Effector memory CD8-positive, alpha-beta T cell (primary cell): ENCODE results near the gene FRMD5.
A peak's percentile ranks its signal among the peaks of the same experiment; 100 is the strongest.
"Not testable (repeated sequence)": the region's sequence is repeated elsewhere in the genome, so short reads cannot be mapped to it uniquely, and the experiment has no call there.

Source experiments
- ATAC-seq: fragments of 150-1000 bp; cut with Tn5 transposase; replicated peaks from 2 replicates; pipeline ENCODE4 v1.10.0; 2021; ENCODE audit warnings: mild to moderate bottlenecking, moderate library complexity
- DNase-seq, 3 experiments: peaks; one replicate each; pipeline ENCODE4 v3.0.0; 2021
- H3K27ac Mint-ChIP-seq, 2 donors: one replicate each; pipeline ENCODE4 v1.8.0; 2022; ENCODE audit warnings: mild to moderate bottlenecking in 2 of 2, mixed read lengths in 2 of 2, moderate library complexity in 2 of 2
- H3K27me3 Mint-ChIP-seq, 2 donors: one replicate each; pipeline ENCODE4 v1.8.0; 2022; ENCODE audit warnings: mixed read lengths in 2 of 2
- H3K36me3 Mint-ChIP-seq: one replicate; pipeline ENCODE4 v1.8.0; 2022; ENCODE audit warnings: mild to moderate bottlenecking, moderate library complexity, mixed read lengths; ENCODE audit not compliant: insufficient read depth
- H3K4me1 Mint-ChIP-seq, 2 donors: one replicate each; pipeline ENCODE4 v1.8.0; 2022; ENCODE audit warnings: low read depth in 2 of 2, mixed read lengths in 2 of 2
- H3K4me3 Mint-ChIP-seq, 2 donors: one replicate each; pipeline ENCODE4 v1.8.0; 2022; ENCODE audit warnings: mild to moderate bottlenecking in 2 of 2, mixed read lengths in 2 of 2, moderate library complexity in 2 of 2
- H3K9me3 Mint-ChIP-seq, 2 donors: one replicate each; pipeline ENCODE4 v1.8.0; 2022; ENCODE audit warnings: mixed read lengths in 2 of 2
- total RNA-seq, 9 experiments: gene quantifications; one replicate each; lab custom pipeline; 2026; lab: John Stamatoyannopoulos, UW

The FRMD5 gene
- 0 to 0.60 (median 0.12) reads per million in 9 experiments for total RNA-seq

- peaks cover 71 to 87% of the 10 kb centered on the region in 2 donors for H3K27me3 Mint-ChIP-seq
- peak; percentile 71 to 74 (median 73) for DNase-seq
Measured at GRCh38 chr15:44195151-44195740, at the start of gene FRMD5. FRMD5 (minus strand) TSS chr15:44195271.

GRCh38 chr15:44243829-44244228 lies 48.8 kb upstream of the FRMD5 start:
- Mint-ChIP-seq H3K36me3 (no peaks in the 10 kb centered on the region), H3K27ac (no peak overlapping the region), H3K4me3 (no peak overlapping the region), H3K4me1 (no peaks in the 10 kb centered on the region), H3K27me3 (peaks cover 7 to 27% of the 10 kb centered on the region in 2 donors), H3K9me3 (no peaks in the 10 kb centered on the region)
- ATAC-seq = no peak
- DNase-seq = no peak

More at GRCh38 chr15:44195151-44195740, at the start of gene FRMD5:
- Mint-ChIP-seq H3K9me3 (no peaks in the 10 kb centered on the region), H3K36me3 (peaks cover 6% of the 10 kb centered on the region), H3K4me1 (peaks cover 8 to 17% of the 10 kb centered on the region in 2 donors), H3K4me3 (peak within 1 kb of the TSS; percentile 84 to 88), H3K27ac (peak within 1 kb of the TSS in 1 of 2 donors; percentile 84)
- peak; percentile 93 for ATAC-seq

- H3K27ac Mint-ChIP-seq = no peak overlapping the region
- no peak for DNase-seq
- H3K4me3 Mint-ChIP-seq = no peak overlapping the region
- H3K36me3 Mint-ChIP-seq = no peaks in the 10 kb centered on the region
- ATAC-seq = no peak
- no peaks in the 10 kb centered on the region for H3K9me3 Mint-ChIP-seq
- H3K4me1 Mint-ChIP-seq = no peaks in the 10 kb centered on the region
- H3K27me3 Mint-ChIP-seq = peaks cover 14 to 24% of the 10 kb centered on the region in 2 donors
Measured at GRCh38 chr15:44243141-44243540, 48.1 kb upstream of the FRMD5 start.

- Mint-ChIP-seq H3K4me3 (no peak overlapping the region), H3K27me3 (peaks cover 9 to 19% of the 10 kb centered on the region in 2 donors), H3K9me3 (no peaks in the 10 kb centered on the region), H3K27ac (no peak overlapping the region), H3K4me1 (no peaks in the 10 kb centered on the region), H3K36me3 (no peaks in the 10 kb centered on the region)
- ATAC-seq (no peak), DNase-seq (no peak)
Measured at GRCh38 chr15:44231842-44232241, 36.8 kb upstream of the FRMD5 start.

- ATAC-seq, H3K27ac Mint-ChIP-seq, H3K4me3 Mint-ChIP-seq, H3K9me3 Mint-ChIP-seq, H3K36me3 Mint-ChIP-seq, H3K4me1 Mint-ChIP-seq, DNase-seq: not testable (repeated sequence)
- peaks cover 14 to 39% of the 10 kb centered on the region in 2 donors for H3K27me3 Mint-ChIP-seq
Measured at GRCh38 chr15:44229301-44229700, 34.2 kb upstream of the FRMD5 start.

GRCh38 chr15:44227584-44227983 lies 32.5 kb upstream of the FRMD5 start:
- no peaks in the 10 kb centered on the region for H3K9me3 Mint-ChIP-seq
- ATAC-seq (no peak), DNase-seq (no peak)
- no peak overlapping the region for H3K27ac Mint-ChIP-seq
- no peak overlapping the region for H3K4me3 Mint-ChIP-seq
- no peaks in the 10 kb centered on the region for H3K36me3 Mint-ChIP-seq
- peaks cover 20 to 45% of the 10 kb centered on the region in 2 donors for H3K27me3 Mint-ChIP-seq
- no peaks in the 10 kb centered on the region for H3K4me1 Mint-ChIP-seq

- not testable (repeated sequence) for ATAC-seq, H3K4me1 Mint-ChIP-seq
- peaks cover 20 to 45% of the 10 kb centered on the region in 2 donors for H3K27me3 Mint-ChIP-seq
Measured at GRCh38 chr15:44227001-44227400, 31.9 kb upstream of the FRMD5 start.

GRCh38 chr15:44222478-44222877 lies 27.4 kb upstream of the FRMD5 start:
- Mint-ChIP-seq H3K27me3 (peaks cover 30 to 63% of the 10 kb centered on the region in 2 donors), H3K27ac (no peak overlapping the region), H3K4me1 (peaks cover 0 to 3% of the 10 kb centered on the region in 2 donors), H3K4me3 (no peak overlapping the region), H3K36me3 (no peaks in the 10 kb centered on the region), H3K9me3 (no peaks in the 10 kb centered on the region)
- ATAC-seq (no peak), DNase-seq (no peak)

More at GRCh38 chr15:44227001-44227400, 31.9 kb upstream of the FRMD5 start:
- not testable (repeated sequence) for H3K9me3 Mint-ChIP-seq, H3K36me3 Mint-ChIP-seq, H3K27ac Mint-ChIP-seq, DNase-seq, H3K4me3 Mint-ChIP-seq

GRCh38 chr15:44219073-44219472 lies 24.0 kb upstream of the FRMD5 start:
- peaks cover 26 to 55% of the 10 kb centered on the region in 2 donors for H3K27me3 Mint-ChIP-seq

GRCh38 chr15:44216958-44217357 lies 21.9 kb upstream of the FRMD5 start:
- H3K4me3 Mint-ChIP-seq = no peak overlapping the region
- no peak for ATAC-seq
- H3K36me3 Mint-ChIP-seq = no peaks in the 10 kb centered on the region
- DNase-seq = no peak
- H3K9me3 Mint-ChIP-seq = no peaks in the 10 kb centered on the region
- H3K27me3 Mint-ChIP-seq = peaks cover 32 to 60% of the 10 kb centered on the region in 2 donors
- peaks cover 0 to 3% of the 10 kb centered on the region in 2 donors for H3K4me1 Mint-ChIP-seq
- H3K27ac Mint-ChIP-seq = no peak overlapping the region

More at GRCh38 chr15:44219073-44219472, 24.0 kb upstream of the FRMD5 start:
- DNase-seq (no peak), ATAC-seq (no peak)
- H3K36me3 Mint-ChIP-seq = no peaks in the 10 kb centered on the region
- no peak overlapping the region for H3K4me3 Mint-ChIP-seq
- no peaks in the 10 kb centered on the region for H3K9me3 Mint-ChIP-seq
- H3K27ac Mint-ChIP-seq = no peak overlapping the region
- peaks cover 0 to 3% of the 10 kb centered on the region in 2 donors for H3K4me1 Mint-ChIP-seq

- Mint-ChIP-seq H3K27ac (no peak overlapping the region), H3K4me3 (no peak overlapping the region), H3K4me1 (peaks cover 0 to 3% of the 10 kb centered on the region in 2 donors), H3K36me3 (no peaks in the 10 kb centered on the region), H3K27me3 (peaks cover 45 to 66% of the 10 kb centered on the region in 2 donors), H3K9me3 (no peaks in the 10 kb centered on the region)
- DNase-seq (no peak), ATAC-seq (no peak)
Measured at GRCh38 chr15:44215594-44215993, 20.5 kb upstream of the FRMD5 start.

GRCh38 chr15:44208956-44209355 lies 13.9 kb upstream of the FRMD5 start:
- no peaks in the 10 kb centered on the region for H3K36me3 Mint-ChIP-seq
- H3K4me1 Mint-ChIP-seq = no peaks in the 10 kb centered on the region
- DNase-seq = no peak
- H3K27me3 Mint-ChIP-seq = peaks cover 31 to 32% of the 10 kb centered on the region in 2 donors
- H3K9me3 Mint-ChIP-seq = no peaks in the 10 kb centered on the region
- no peak for ATAC-seq
- no peak overlapping the region for H3K4me3 Mint-ChIP-seq
- H3K27ac Mint-ChIP-seq = no peak overlapping the region

- ATAC-seq (no peak), DNase-seq (no peak)
- no peaks in the 10 kb centered on the region for H3K4me1 Mint-ChIP-seq
- peaks cover 28 to 30% of the 10 kb centered on the region in 2 donors for H3K27me3 Mint-ChIP-seq
- H3K36me3 Mint-ChIP-seq = no peaks in the 10 kb centered on the region
- no peak overlapping the region for H3K27ac Mint-ChIP-seq
- H3K4me3 Mint-ChIP-seq = no peak overlapping the region
- no peaks in the 10 kb centered on the region for H3K9me3 Mint-ChIP-seq
Measured at GRCh38 chr15:44207643-44208042, 12.6 kb upstream of the FRMD5 start.

- no peaks in the 10 kb centered on the region for H3K9me3 Mint-ChIP-seq
- peaks cover 67 to 86% of the 10 kb centered on the region in 2 donors for H3K27me3 Mint-ChIP-seq
- no peak overlapping the region for H3K27ac Mint-ChIP-seq
- DNase-seq (no peak), ATAC-seq (no peak)
- no peak overlapping the region for H3K4me3 Mint-ChIP-seq
- H3K4me1 Mint-ChIP-seq = peaks cover 6 to 12% of the 10 kb centered on the region in 2 donors
- H3K36me3 Mint-ChIP-seq = peaks cover 6% of the 10 kb centered on the region
Measured at GRCh38 chr15:44199393-44199792, 4.3 kb upstream of the FRMD5 start.
